GM23338 (cell line): ENCODE data around the gene DET1. TPM values are rescaled to one million over a fixed set of nuclear protein-coding genes. Genes with fewer than 3 reads are reported as not detected.
A peak's percentile ranks its signal among the peaks of the same experiment; 100 is the strongest.

Experiments
- ATAC-seq: fragments of 200-7000 bp; cut with Tn5 transposase; 3 replicates; pipeline ENCODE4 v1.9.1; 2020
- DNase-seq: peaks from one replicate; pipeline ENCODE4 v3.0.0-alpha.2; 2015; ENCODE audit warnings: low spot score
- H2AFZ ChIP-seq: fragments of 200-600 bp; sonication (generic); 2 replicates; pipeline ENCODE4 v1.8.0; 2016; ENCODE audit warnings: antibody characterized with exemption, mild to moderate bottlenecking, moderate library complexity
- H3F3A ChIP-seq: fragments of 200-600 bp; sonication (generic); replicated peaks from 2 replicates; pipeline ENCODE4 v1.8.0; 2017; ENCODE audit warnings: antibody characterized with exemption, mixed run types, low read depth
- H3K27ac ChIP-seq: fragments of 200-600 bp; sonication (generic); 2 replicates; pipeline ENCODE4 v1.6.1; 2016; ENCODE audit warnings: low read depth
- H3K27me3 ChIP-seq: fragments of 200-600 bp; sonication (generic); 2 replicates; pipeline ENCODE4 v1.8.0; 2016; ENCODE audit warnings: mild to moderate bottlenecking, mixed run types, moderate library complexity; ENCODE audit not compliant: insufficient read depth
- H3K36me3 ChIP-seq: fragments of 200-600 bp; sonication (generic); 2 replicates; pipeline ENCODE4 v1.8.0; 2016; ENCODE audit warnings: mild to moderate bottlenecking; ENCODE audit not compliant: insufficient read depth
- H3K4me1 ChIP-seq: fragments of 200-600 bp; sonication (generic); 2 replicates; pipeline ENCODE4 v1.8.0; 2016; ENCODE audit warnings: mild to moderate bottlenecking, moderate library complexity; ENCODE audit not compliant: insufficient read depth
- H3K4me2 ChIP-seq: fragments of 200-600 bp; sonication (generic); 2 replicates; pipeline ENCODE4 v1.7.1; 2017; ENCODE audit warnings: mixed run types
- H3K4me3 ChIP-seq: fragments of 200-600 bp; sonication (generic); 2 replicates; pipeline ENCODE4 v1.6.1; 2016; ENCODE audit warnings: mixed run types
- H3K79me2 ChIP-seq: fragments of 200-600 bp; sonication (generic); replicated peaks from 2 replicates; pipeline ENCODE4 v1.8.0; 2017; ENCODE audit warnings: mild to moderate bottlenecking; ENCODE audit not compliant: insufficient read depth
- H3K9me2 ChIP-seq: fragments of 200-600 bp; sonication (generic); 2 replicates; pipeline ENCODE4 v1.8.0; 2017; ENCODE audit not compliant: insufficient read depth
- H4K20me1 ChIP-seq: fragments of 200-600 bp; sonication (generic); replicated peaks from 2 replicates; pipeline ENCODE4 v1.8.0; 2017; ENCODE audit warnings: mild to moderate bottlenecking; ENCODE audit not compliant: insufficient read depth
- H3K27ac Mint-ChIP-seq: 2 replicates; pipeline ENCODE4 v1.8.0; 2020; ENCODE audit warnings: inconsistent platforms, mild to moderate bottlenecking, moderate library complexity, mixed read lengths
- H3K27me3 Mint-ChIP-seq: 3 replicates; pipeline ENCODE4 v1.8.0; 2022; ENCODE audit warnings: low read depth, mild to moderate bottlenecking, moderate library complexity, mixed read lengths, inconsistent platforms; ENCODE audit not compliant: insufficient read depth, poor library complexity
- H3K36me3 Mint-ChIP-seq: 3 replicates; pipeline ENCODE4 v1.8.0; 2021; ENCODE audit warnings: low read depth, mild to moderate bottlenecking, inconsistent platforms, moderate library complexity, mixed read lengths
- H3K4me1 Mint-ChIP-seq: 3 replicates; pipeline ENCODE4 v1.8.0; 2020; ENCODE audit warnings: mild to moderate bottlenecking, inconsistent platforms, mixed read lengths
- H3K4me3 Mint-ChIP-seq: 3 replicates; pipeline ENCODE4 v1.8.0; 2021; ENCODE audit warnings: moderate library complexity, mild to moderate bottlenecking, inconsistent platforms, mixed read lengths
- H3K9me3 Mint-ChIP-seq: 3 replicates; pipeline ENCODE4 v1.8.0; 2020; ENCODE audit warnings: moderate library complexity, mild to moderate bottlenecking, inconsistent platforms, mixed read lengths
- CREB1 ChIP-seq: fragments of 250-450 bp; sonication (Bioruptor Pico); IDR thresholded peaks from 2 replicates; pipeline ENCODE4 v1.5.0; 2020; ENCODE audit warnings: low read depth, mild to moderate bottlenecking, moderate library complexity
- CTCF ChIP-seq, 2 experiments: fragments of 200-600 bp in 1 of 2; sonication (generic) in 1 of 2; conservative IDR thresholded peaks; 2 replicates each; pipeline versions ENCODE4 v1.5.1 to v1.6.1; 2016 to 2017; ENCODE audit warnings: antibody characterized with exemption in 2 of 2, low read depth in 2 of 2, mild to moderate bottlenecking in 2 of 2, moderate library complexity in 1 of 2
- EZH2 ChIP-seq: fragments of 200-600 bp; sonication (generic); IDR thresholded peaks from one replicate; pipeline ENCODE4 v1.8.0; 2017; ENCODE audit warnings: antibody characterized with exemption, mild to moderate bottlenecking, low read depth; ENCODE audit not compliant: unreplicated experiment
- JUNB ChIP-seq: IDR thresholded peaks from one replicate; pipeline ENCODE4 v1.6.1; 2016; ENCODE audit warnings: antibody characterized with exemption; ENCODE audit not compliant: unreplicated experiment
- NANOG ChIP-seq: IDR thresholded peaks from 2 replicates; pipeline ENCODE4 v1.6.1; 2016; ENCODE audit warnings: antibody characterized with exemption, borderline replicate concordance
- REST ChIP-seq: IDR thresholded peaks from one replicate; pipeline ENCODE4 v1.6.1; 2018; ENCODE audit warnings: antibody characterized with exemption; ENCODE audit not compliant: unreplicated experiment
- STAT1 ChIP-seq: IDR thresholded peaks from one replicate; pipeline ENCODE4 v1.6.1; 2016; ENCODE audit warnings: antibody characterized with exemption; ENCODE audit not compliant: unreplicated experiment
- ZNF114 ChIP-seq: fragments of 250-450 bp; sonication (Bioruptor Pico); IDR thresholded peaks from 2 replicates; pipeline ENCODE4 v1.5.0; 2020; ENCODE audit warnings: mild to moderate bottlenecking, moderate library complexity
- polyA plus RNA-seq: library from polyadenylated mRNA; unstranded; fragments of >200 nt; fragmentation: Nextera tagmentation; extraction: Ambion mirVana; gene quantifications from 2 replicates; pipeline ENCODE4 v1.2.1, GENCODE V29; 2016
- total RNA-seq: library from RNA; depleted of rRNA; stranded (reverse); fragments of >200 nt; shearing (Covaris generic); gene quantifications from 2 replicates; pipeline ENCODE4 v1.2.3, GENCODE V29; 2014

The DET1 gene
- total and polyA plus RNA-seq, 2 experiments from 2014 or later: 4.2 to 8.6 TPM

GRCh38 chr15:88479169-88479568 lies 67.3 kb downstream of the DET1 start:
- Histone ChIP-seq H3K4me2 (no peak overlapping the region), H4K20me1 (no peaks in the 10 kb centered on the region), H3K79me2 (no peaks in the 10 kb centered on the region), H3K27ac (no peak overlapping the region), H3F3A (0 out of 2 replicates have a peak, but pooled peaks cover 3% of the 10 kb centered on the region), H3K4me3 (no peak overlapping the region), H3K4me1 (peaks cover 5% of the 10 kb centered on the region; the same call in 1 of the 2 replicates), H3K36me3 (no peaks in the 10 kb centered on the region; the same call in 1 of the 2 replicates), H2AFZ (no peak overlapping the region), H3K9me2 (no peaks in the 10 kb centered on the region), H3K27me3 (no peaks in the 10 kb centered on the region)
- TF ChIP-seq CTCF (conservative IDR thresholded peaks at IDR 0.05; ENCODE audit: low read depth in 2 of 2) (peak in 1 of 2 experiments; percentile 13; a peak in 2 of 4 replicates), EZH2 (no peak)
- peaks cover 4% of the 10 kb centered on the region for H3K27me3 Mint-ChIP-seq
- peaks cover 6% of the 10 kb centered on the region for H3K4me1 Mint-ChIP-seq
- no peak overlapping the region for H3K4me3 Mint-ChIP-seq
- H3K36me3 Mint-ChIP-seq: peaks cover 28% of the 10 kb centered on the region; the same call in 2 of the 3 replicates
- ATAC-seq (no peak; the same call in 1 of the 3 replicates), DNase-seq (no peak)
- H3K9me3 Mint-ChIP-seq: no peaks in the 10 kb centered on the region
- no peak overlapping the region for H3K27ac Mint-ChIP-seq

- no peaks in the 10 kb centered on the region for H3K27me3 ChIP-seq
- TF ChIP-seq REST: no peak
- no peak for TF ChIP-seq CREB1 (CRISPR knock-in tag)
- TF ChIP-seq EZH2: no peak
- TF ChIP-seq STAT1: no peak
- no peak for TF ChIP-seq CTCF (conservative IDR thresholded peaks at IDR 0.05; ENCODE audit: low read depth in 2 of 2)
- no peak for TF ChIP-seq NANOG
- TF ChIP-seq JUNB: no peak
- no peak for TF ChIP-seq ZNF114 (CRISPR knock-in tag)
Observed at GRCh38 chr15:88477904-88478303, 68.6 kb downstream of the DET1 start.

More at GRCh38 chr15:88477904-88478303, 68.6 kb downstream of the DET1 start:
- Histone ChIP-seq H2AFZ (no peak overlapping the region), H3K36me3 (no peaks in the 10 kb centered on the region; the same call in 1 of the 2 replicates), H3K4me2 (no peak overlapping the region), H4K20me1 (no peaks in the 10 kb centered on the region; the same call in 1 of the 2 replicates), H3K9me2 (no peaks in the 10 kb centered on the region), H3K4me1 (no peaks in the 10 kb centered on the region), H3K4me3 (no peak overlapping the region), H3K79me2 (no peaks in the 10 kb centered on the region), H3F3A (0 out of 2 replicates have a peak, but pooled peaks cover 3% of the 10 kb centered on the region), H3K27ac (no peak overlapping the region)
- DNase-seq (no peak), ATAC-seq (no peak)
- Mint-ChIP-seq H3K27ac (no peak overlapping the region), H3K4me1 (no peaks in the 10 kb centered on the region), H3K36me3 (peaks cover 33% of the 10 kb centered on the region; the same call in 2 of the 3 replicates), H3K27me3 (peaks cover 4% of the 10 kb centered on the region), H3K4me3 (no peak overlapping the region), H3K9me3 (no peaks in the 10 kb centered on the region)
